HepG2 (cell line): Measurements from ENCODE around the gene TMED3. TPM values are rescaled to one million over a fixed set of nuclear protein-coding genes. Genes with fewer than 3 reads are reported as not detected.
A peak's percentile ranks its signal among the peaks of the same experiment; 100 is the strongest.

Experiments
- ARHGAP35 ChIP-seq: sonication (generic); formaldehyde crosslinking; IDR thresholded peaks from 2 replicates; pipeline ENCODE4 v1.9.0; 2022; ENCODE audit warnings: mild to moderate bottlenecking, inconsistent platforms, moderate library complexity, missing genetic modification reagents, borderline replicate concordance
- CBX2 ChIP-seq, 2 experiments: fragments of 200-600 bp in 1 of 2; sonication (generic); formaldehyde crosslinking in 1 of 2; IDR thresholded peaks; 2 replicates each; pipeline versions ENCODE4 v1.7.0 to v1.8.1; 2018 to 2022; ENCODE audit warnings: low read depth in 2 of 2, low read length in 1 of 2, mild to moderate bottlenecking in 1 of 2, missing genetic modification reagents in 1 of 2
- CEBPG ChIP-seq: IDR thresholded peaks from 2 replicates; pipeline ENCODE4 v1.6.1; 2016
- CSRNP2 ChIP-seq: sonication (generic); formaldehyde crosslinking; conservative IDR thresholded peaks from 2 replicates; pipeline ENCODE4 v1.8.0; 2022; ENCODE audit warnings: low read depth, missing genetic modification reagents
- GPN1 ChIP-seq: sonication (generic); formaldehyde crosslinking; IDR thresholded peaks from 2 replicates; pipeline ENCODE4 v1.5.1; 2020; ENCODE audit warnings: missing genetic modification reagents, borderline replicate concordance
- HDAC1 ChIP-seq: sonication (generic); formaldehyde crosslinking; IDR thresholded peaks from 2 replicates; pipeline ENCODE4 v1.5.1; 2020; ENCODE audit warnings: mild to moderate bottlenecking, missing genetic modification reagents
- KLF9 ChIP-seq: IDR thresholded peaks from 2 replicates; pipeline ENCODE4 v1.6.1; 2016; ENCODE audit warnings: low read depth
- MBD4 ChIP-seq: IDR thresholded peaks from 2 replicates; pipeline ENCODE4 v1.6.1; 2012; ENCODE audit warnings: low read length, inconsistent platforms, borderline replicate concordance
- MIER2 ChIP-seq: IDR thresholded peaks from 2 replicates; pipeline ENCODE4 v1.6.1; 2016; ENCODE audit warnings: missing biosample characterization, missing genetic modification reagents
- NFKBIZ ChIP-seq: IDR thresholded peaks from 2 replicates; pipeline ENCODE4 v1.6.1; 2018; ENCODE audit warnings: missing genetic modification reagents, missing compliant biosample characterization
- PRDM4 ChIP-seq: sonication (generic); formaldehyde crosslinking; IDR thresholded peaks from 2 replicates; pipeline ENCODE4 v1.9.0; 2021; ENCODE audit warnings: missing genetic modification reagents, borderline replicate concordance
- SIN3B ChIP-seq: fragments of 150-350 bp; IDR thresholded peaks from 2 replicates; pipeline ENCODE4 v1.6.1; 2014; ENCODE audit warnings: low read length
- SP140L ChIP-seq: sonication (generic); formaldehyde crosslinking; IDR thresholded peaks from 2 replicates; pipeline ENCODE4 v1.4.0; 2020; ENCODE audit warnings: missing genetic modification reagents, borderline replicate concordance
- TBP ChIP-seq: sonication (generic); formaldehyde crosslinking; IDR thresholded peaks from 2 replicates; pipeline ENCODE4 v1.5.0; 2020; ENCODE audit warnings: missing genetic modification reagents
- TSC22D2 ChIP-seq: sonication (generic); formaldehyde crosslinking; IDR thresholded peaks from 2 replicates; pipeline ENCODE4 v1.5.1; 2020; ENCODE audit warnings: missing genetic modification reagents, mild to moderate bottlenecking, borderline replicate concordance
- XRCC5 ChIP-seq: fragments of 200-400 bp; formaldehyde crosslinking; optimal IDR thresholded peaks from 2 replicates; pipeline ENCODE3; 2017; ENCODE audit warnings: mild to moderate bottlenecking, low read length
- ZFP36L2 ChIP-seq: sonication (generic); formaldehyde crosslinking; IDR thresholded peaks from 2 replicates; pipeline ENCODE4 v1.4.0; 2020; ENCODE audit warnings: missing genetic modification reagents
- ZNF350 ChIP-seq: sonication (generic); formaldehyde crosslinking; IDR thresholded peaks from 2 replicates; pipeline ENCODE4 v1.4.0; 2020; ENCODE audit warnings: mild to moderate bottlenecking, low read depth, missing genetic modification reagents, borderline replicate concordance
- ZNF362 ChIP-seq: sonication (generic); formaldehyde crosslinking; IDR thresholded peaks from 2 replicates; pipeline ENCODE4 v1.4.0; 2020; ENCODE audit warnings: missing genetic modification reagents, mild to moderate bottlenecking, borderline replicate concordance
- ZNF7 ChIP-seq: IDR thresholded peaks from 2 replicates; pipeline ENCODE4 v1.6.1; 2016; ENCODE audit warnings: missing biosample characterization, missing genetic modification reagents
- ZNF782 ChIP-seq: sonication (generic); formaldehyde crosslinking; IDR thresholded peaks from 2 replicates; pipeline ENCODE4 v1.4.0; 2020; ENCODE audit warnings: missing genetic modification reagents, mild to moderate bottlenecking, borderline replicate concordance
- polyA plus RNA-seq, 8 experiments: library from polyadenylated mRNA; depleted of rRNA in 3 of 8; stranded (reverse) in 7 of 8; unstranded in 1 of 8; fragments of >200 nt; fragmentation: Illumina TruSeq in 4 of 8; extraction: Trizol in 4 of 8; gene quantifications; 2 replicates each; pipeline versions ENCODE4 v1.2.1 to v1.2.3, GENCODE V29; 2011 to 2016; ENCODE audit warnings: low read depth in 4 of 8, missing spikeins in 1 of 8, mixed read lengths in 1 of 8; ENCODE audit not compliant: insufficient read depth in 1 of 8
- total RNA-seq, 5 experiments: library from RNA; depleted of rRNA; stranded (reverse); fragments of >200 nt; fragmentation: Illumina TruSeq; extraction: Trizol; gene quantifications; 2 replicates each; pipeline ENCODE4 v1.2.3, GENCODE V29; 2016; ENCODE audit warnings: low read depth in 1 of 5
- TF ChIP-seq, protein P1 (sequence below): sonication (generic); formaldehyde crosslinking; IDR thresholded peaks from 2 replicates; pipeline ENCODE4 v1.5.0; 2020; ENCODE audit warnings: mild to moderate bottlenecking, missing genetic modification reagents

TMED3 gene
- total and polyA plus RNA-seq, 2 of the 13 experiments (the other 11 are each of a cell fraction or from before 2014, with no cell fraction given): 125 to 155 TPM

DNA sequence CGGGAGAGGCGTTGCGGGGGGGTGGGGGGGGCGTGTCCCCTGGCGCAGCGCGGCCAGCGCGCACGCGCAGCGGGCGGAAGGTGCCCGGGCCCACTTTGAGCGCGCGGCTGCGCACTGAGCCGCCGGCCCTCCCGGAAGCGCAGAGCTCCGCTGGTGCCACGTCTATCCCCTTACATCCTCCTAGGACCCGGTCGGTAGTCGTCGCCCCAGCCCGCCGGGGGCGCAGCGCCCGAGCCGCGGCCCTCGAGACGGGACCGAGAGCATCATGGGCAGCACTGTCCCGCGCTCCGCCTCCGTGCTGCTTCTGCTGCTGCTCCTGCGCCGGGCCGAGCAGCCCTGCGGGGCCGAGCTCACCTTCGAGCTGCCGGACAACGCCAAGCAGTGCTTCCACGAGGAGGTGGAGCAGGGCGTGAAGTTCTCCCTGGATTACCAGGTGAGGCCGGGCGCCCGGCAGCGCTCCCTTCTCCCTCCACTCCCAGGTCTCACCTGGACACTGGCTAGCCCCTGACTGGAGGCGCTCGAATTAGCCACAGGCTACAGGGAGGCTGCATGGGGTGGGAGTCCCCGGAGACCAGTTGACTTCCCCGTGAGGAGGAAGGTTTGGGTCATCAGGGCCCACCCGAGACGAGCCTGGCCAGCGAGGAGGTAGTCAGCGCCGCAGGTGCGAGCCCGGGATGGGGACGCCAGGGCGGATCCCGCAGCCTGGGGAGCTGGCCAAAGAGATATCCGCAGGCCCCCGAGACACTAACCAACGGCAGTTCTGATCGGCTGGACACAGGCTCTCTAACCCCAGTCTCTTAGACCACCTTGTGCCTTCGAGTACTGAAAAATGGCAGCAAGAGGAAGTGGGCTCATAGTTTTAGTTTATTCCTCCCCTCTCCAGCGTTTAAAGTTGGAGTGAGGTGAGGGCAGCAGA, at the start of gene TMED3 (continued):
- no peak for TF ChIP-seq ZNF7
- TF ChIP-seq SP140L (CRISPR knock-in tag): no peak
- no peak for TF ChIP-seq ZFP36L2 (CRISPR knock-in tag)
- TF ChIP-seq SIN3B: no peak
- no peak for TF ChIP-seq GPN1 (CRISPR knock-in tag)
- TF ChIP-seq NFKBIZ (CRISPR knock-in tag): no peak
- no peak for TF ChIP-seq CSRNP2 (CRISPR knock-in tag)
- TF ChIP-seq TSC22D2 (CRISPR knock-in tag): no peak
- TF ChIP-seq ZNF782: peak; percentile 78; the same call in 1 of the 2 replicates
- TF ChIP-seq ARHGAP35 (CRISPR knock-in tag): peak; percentile 40; the same call in 1 of the 2 replicates
- TF ChIP-seq, protein P1, sequence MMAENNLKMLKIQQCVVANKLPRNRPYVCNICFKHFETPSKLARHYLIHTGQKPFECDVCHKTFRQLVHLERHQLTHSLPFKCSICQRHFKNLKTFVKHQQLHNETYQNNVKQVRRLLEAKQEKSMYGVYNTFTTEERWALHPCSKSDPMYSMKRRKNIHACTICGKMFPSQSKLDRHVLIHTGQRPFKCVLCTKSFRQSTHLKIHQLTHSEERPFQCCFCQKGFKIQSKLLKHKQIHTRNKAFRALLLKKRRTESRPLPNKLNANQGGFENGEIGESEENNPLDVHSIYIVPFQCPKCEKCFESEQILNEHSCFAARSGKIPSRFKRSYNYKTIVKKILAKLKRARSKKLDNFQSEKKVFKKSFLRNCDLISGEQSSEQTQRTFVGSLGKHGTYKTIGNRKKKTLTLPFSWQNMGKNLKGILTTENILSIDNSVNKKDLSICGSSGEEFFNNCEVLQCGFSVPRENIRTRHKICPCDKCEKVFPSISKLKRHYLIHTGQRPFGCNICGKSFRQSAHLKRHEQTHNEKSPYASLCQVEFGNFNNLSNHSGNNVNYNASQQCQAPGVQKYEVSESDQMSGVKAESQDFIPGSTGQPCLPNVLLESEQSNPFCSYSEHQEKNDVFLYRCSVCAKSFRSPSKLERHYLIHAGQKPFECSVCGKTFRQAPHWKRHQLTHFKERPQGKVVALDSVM: no peak
- 0 out of 2 replicates have a peak, but pooled peaks have one; percentile 33 for TF ChIP-seq ZNF362 (CRISPR knock-in tag)
- no peak for TF ChIP-seq PRDM4 (CRISPR knock-in tag)
- TF ChIP-seq CEBPG: 0 out of 2 replicates have a peak, but pooled peaks have one; percentile 9
- TF ChIP-seq HDAC1: peak; percentile 72
- no peak for TF ChIP-seq KLF9
- no peak for TF ChIP-seq MBD4
- TF ChIP-seq CBX2 (IDR thresholded peaks at IDR 0.05; ENCODE audit: low read depth, low read length): no peak
- TF ChIP-seq CBX2 (CRISPR knock-in tag; IDR thresholded peaks at IDR 0.05; ENCODE audit: low read depth): no peak
- TF ChIP-seq XRCC5: peak; percentile 39
- TF ChIP-seq ZNF350 (CRISPR knock-in tag): peak; percentile 68
- no peak for TF ChIP-seq TBP (CRISPR knock-in tag)
- peak; percentile 16; the same call in 1 of the 2 replicates for TF ChIP-seq MIER2
